NCI-H2196 treated with DMSO at 0.1 percent for 48 hours (cell line): ENCODE measurements around the gene RSBN1L.
"Not testable (repeated sequence)": the region's sequence is repeated elsewhere in the genome, so short reads cannot be mapped to it uniquely, and the experiment has no call there.

Experiments used
- DNase-seq: peaks from one replicate; lab custom pipeline; 2025; ENCODE audit not compliant: unreplicated experiment; lab: John Stamatoyannopoulos, UW

The RSBN1L gene

DNA sequence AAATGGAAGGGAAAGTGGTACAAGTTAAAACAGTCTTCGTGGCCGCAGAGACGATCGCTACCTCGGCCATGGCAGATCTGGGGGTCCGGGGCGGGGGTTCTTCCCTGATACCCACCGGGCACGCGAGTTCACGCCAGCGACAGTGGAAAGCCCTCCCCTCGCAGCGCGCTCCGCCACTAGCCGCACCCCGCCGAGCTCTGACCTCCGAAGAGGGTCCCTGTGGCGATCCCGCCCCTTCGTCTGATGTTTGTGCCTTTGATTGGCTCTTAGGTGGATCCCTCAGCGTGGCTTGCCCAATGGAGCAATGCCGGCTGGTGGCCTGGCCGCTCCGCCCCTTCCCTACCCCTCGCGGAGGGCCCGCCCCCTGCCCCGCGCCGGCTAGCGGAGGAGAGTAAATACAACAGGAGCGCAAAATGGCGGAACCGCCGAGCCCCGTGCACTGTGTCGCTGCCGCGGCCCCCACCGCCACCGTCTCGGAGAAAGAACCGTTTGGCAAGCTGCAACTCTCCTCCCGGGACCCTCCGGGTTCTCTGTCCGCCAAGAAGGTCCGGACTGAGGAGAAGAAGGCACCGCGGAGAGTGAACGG is at the start of gene RSBN1L:
Gene RSBN1L (plus strand): TSS at position 403 of the 586 bp plus-strand sequence. CDS start 11 bp downstream, at position 414.
- DNase-seq: peak; percentile 97

GRCh38 chr7:77648742-77649338 is 47.4 kb upstream of the RSBN1L start:
- DNase-seq: no peak

GRCh38 chr7:77649716-77650349 is 46.4 kb upstream of the RSBN1L start:
- DNase-seq: no peak

DNA sequence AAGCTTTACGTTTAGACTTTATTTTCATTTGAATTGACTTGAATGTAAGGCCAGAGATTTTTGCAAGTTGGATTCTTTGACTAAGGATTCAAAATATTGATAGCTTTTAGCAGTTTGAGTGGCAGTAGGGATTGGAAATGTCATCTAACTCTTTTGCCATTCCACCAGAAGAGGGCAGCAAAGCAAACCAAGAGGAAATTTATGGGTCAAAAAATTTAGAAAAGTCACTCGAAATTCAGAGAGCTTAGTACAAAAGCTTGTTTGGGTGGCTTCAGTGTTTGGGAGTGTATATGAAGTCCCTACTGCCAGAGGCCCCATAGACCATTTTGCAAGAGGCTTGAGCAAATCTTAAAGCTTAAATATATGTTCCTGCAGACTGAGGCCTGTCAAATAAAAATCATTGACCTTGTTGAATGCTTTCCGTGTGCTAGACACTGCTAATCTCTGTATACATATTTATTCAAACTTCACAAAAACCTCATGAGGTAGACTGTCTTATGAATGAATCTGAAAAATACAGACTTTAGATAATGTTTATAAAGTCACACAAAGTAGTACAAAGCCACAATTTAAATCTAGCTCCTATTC is 44.6 kb upstream of the RSBN1L start:
- DNase-seq: no peak

- not testable (repeated sequence) for DNase-seq
These were observed 43.4 kb upstream of the RSBN1L start for GRCh38 chr7:77652826-77653225.

- DNase-seq: no peak
These were observed 42.7 kb upstream of the RSBN1L start for GRCh38 chr7:77653572-77653971.

GRCh38 chr7:77655356-77655755 is 40.9 kb upstream of the RSBN1L start:
- DNase-seq: no peak

DNA sequence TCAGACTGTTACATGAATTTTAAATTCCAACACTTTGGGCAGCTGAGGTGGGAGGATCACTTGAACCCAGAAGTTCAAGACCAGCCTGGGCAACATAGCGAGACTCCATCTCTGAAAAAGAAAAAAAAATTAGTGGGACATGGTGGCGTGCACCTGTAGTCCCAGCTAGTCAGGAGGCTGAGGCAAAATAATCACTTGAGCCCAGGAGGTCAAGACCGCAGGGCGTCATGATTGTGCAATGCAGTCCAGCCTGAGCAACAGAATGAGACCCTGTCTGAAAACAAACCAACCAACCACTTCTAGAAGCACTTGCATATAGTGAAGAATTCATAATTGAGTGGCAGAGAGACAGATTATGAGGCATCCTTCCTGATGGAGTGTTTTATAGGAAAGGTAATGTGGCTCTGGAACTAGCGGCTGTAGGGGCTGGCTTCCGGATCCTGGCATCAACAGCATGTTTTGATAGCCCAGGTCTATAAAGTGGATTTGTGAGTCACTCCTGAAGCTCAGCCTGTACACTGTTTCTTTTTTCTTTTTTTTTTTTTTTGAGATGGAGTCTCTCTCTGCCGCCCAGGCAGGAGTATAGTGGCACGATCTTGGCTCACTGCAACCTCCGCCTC is 40.3 kb upstream of the RSBN1L start:
- no peak for DNase-seq

GRCh38 chr7:77657427-77658224 is 38.6 kb upstream of the RSBN1L start:
- peak; percentile 42 for DNase-seq

DNA sequence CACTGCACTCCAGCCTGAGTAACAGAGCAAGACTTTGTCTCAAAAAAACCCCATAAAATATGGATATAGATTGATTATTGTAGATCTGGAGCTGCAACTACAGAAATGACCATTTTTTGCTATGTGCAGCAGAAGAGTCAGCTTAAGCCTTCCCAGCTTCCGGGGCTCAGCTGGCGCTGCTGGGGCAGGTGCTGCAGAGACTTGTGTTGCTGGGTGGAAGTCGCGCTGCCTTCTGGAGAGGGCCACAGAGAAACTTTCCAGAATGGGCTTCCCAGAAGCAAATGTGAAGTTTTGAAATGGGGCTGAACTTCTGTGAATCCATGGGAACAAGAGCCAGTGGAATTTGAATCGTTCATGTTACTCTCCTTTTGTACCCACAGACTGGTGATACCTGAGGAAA is 37.3 kb upstream of the RSBN1L start:
- DNase-seq: no peak

DNA sequence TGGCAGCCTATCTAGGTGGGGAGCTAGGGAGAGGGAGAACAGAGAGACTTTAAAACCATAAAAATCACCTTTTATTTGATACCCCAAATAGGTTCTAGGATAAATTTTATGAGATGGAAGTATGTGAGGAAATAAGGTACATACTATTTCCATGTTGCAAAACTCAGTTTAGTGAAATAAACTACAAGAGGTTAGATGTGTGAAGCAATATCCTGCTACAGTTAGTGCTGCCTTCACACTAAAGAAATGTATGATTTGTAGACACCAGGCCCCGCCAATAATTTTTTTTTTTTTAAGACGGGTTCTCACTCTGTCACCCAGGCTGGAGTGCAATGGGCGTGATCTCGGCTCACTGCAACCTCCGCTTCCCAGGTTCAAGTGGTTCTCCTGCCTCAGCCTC is 34.4 kb upstream of the RSBN1L start:
- DNase-seq: no peak

DNA sequence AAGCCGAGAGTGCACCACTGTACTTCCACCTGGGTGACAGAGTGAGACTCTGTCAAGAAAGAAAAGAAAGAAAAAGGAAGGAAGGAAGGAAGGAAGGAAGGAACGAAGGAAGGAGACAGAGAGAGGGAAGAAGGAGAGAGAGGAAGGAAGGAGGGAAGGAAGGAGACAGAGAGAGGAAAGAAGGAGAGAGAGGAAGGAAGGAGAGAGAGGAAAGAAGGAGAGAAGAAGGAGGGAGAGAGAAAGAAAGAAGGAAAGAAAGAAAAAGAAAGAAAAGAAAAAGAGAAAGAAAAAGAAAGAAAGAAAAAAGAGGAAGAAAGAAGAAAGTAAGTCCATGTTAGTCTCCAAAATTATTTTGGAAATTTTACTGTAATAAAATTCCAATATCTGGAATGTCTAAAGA is 33.4 kb upstream of the RSBN1L start:
- no peak for DNase-seq

DNA sequence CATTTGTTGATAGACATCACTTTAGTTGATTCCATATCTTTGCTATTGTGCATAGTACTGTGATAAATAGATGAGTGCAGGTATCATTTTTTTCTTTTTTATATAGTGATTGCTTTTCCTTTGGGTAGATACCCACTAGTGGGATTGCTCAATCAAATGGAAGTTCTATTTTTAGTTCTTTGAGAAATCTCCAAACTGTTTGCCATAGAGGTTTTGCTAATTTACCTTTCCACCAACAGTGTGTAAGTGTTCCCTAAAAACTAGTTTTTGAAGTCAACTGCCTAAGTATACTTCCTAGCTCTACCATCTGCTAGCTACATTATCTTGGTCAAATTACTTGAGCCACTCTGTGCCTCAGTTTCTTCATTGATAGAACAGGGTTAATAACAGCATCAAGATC is 31.5 kb upstream of the RSBN1L start:
- no peak for DNase-seq

GRCh38 chr7:77665161-77665560 is 31.1 kb upstream of the RSBN1L start:
- no peak for DNase-seq

- no peak for DNase-seq
These were observed 28.7 kb upstream of the RSBN1L start for GRCh38 chr7:77667459-77668086.

DNA sequence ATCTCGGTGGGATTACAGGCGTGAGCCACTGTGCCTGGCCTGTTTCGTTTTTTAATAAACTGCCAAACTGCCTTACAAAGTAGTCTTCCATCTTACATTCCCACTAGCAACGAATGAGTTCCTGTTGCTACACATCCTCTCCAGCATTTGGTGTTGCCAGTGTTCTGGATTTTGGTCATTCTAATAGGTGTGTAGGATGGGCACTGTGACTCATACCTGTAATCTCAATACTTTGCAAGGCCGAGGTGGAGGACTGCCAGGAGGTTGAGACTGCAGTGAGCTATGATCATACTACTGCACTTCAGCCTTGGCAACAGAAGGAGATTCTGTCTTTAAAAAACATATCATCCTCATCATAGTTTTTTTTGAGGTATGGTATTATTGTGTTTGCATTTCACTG is 21.4 kb upstream of the RSBN1L start:
- DNase-seq: peak; percentile 31

- DNase-seq: peak; percentile 41
These were observed 16.7 kb upstream of the RSBN1L start for GRCh38 chr7:77679608-77680007.

GRCh38 chr7:77680266-77680665 is 16.0 kb upstream of the RSBN1L start:
- no peak for DNase-seq

GRCh38 chr7:77684030-77684429 is 12.2 kb upstream of the RSBN1L start:
- no peak for DNase-seq

DNA sequence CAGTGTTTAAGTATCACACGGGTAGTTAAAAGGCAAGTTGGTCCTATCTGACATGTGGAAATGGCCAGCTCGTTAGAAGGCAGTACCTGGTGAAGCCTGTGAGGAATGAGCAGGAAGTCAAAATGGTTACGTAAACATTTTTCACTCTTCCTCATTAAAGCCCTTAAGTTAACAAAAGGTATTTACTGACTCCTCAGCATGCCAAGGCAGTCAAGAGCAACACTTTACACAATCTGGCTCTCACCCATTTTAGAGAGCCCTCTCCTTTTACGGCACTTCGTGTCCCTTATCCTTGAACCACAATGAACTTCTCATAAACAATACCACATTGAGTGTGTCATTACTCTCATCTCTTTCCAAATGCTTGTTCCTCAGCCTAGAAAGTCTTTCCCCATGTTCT is 11.0 kb upstream of the RSBN1L start:
- peak; percentile 24 for DNase-seq
